Omental fat pad (tissue), 4 donors: ENCODE results near the gene IFIT2. TPM values are rescaled to one million over a fixed set of nuclear protein-coding genes. Genes with fewer than 3 reads are reported as not detected.

ENCODE experiments used
- ATAC-seq: fragments of 150-250 bp; one replicate; pipeline ENCODE4 v1.9.1; 2016; ENCODE audit warnings: mild to moderate bottlenecking, moderate library complexity; ENCODE audit not compliant: low FRiP score
- DNase-seq: peaks from one replicate; pipeline ENCODE4 v3.0.0-alpha.2; 2019; ENCODE audit warnings: low spot score
- CTCF ChIP-seq, 3 donors: fragments of 450-650 bp; IDR thresholded peaks; one replicate each; pipeline ENCODE4 v1.5.1; 2016 to 2017; ENCODE audit warnings: antibody characterized with exemption in 3 of 3, mild to moderate bottlenecking in 3 of 3, moderate library complexity in 2 of 3
- total RNA-seq, 4 donors: library from RNA; depleted of rRNA; stranded (reverse); fragments of >200 nt; gene quantifications; one replicate each; pipeline ENCODE4 v1.1.0, GENCODE V29; 2016

The IFIT2 gene
- total RNA-seq, 4 donors from 2014 or later = 2.3 to 17.0 (median 3.4) TPM

GRCh38 chr10:89294721-89295239 lies 7.1 kb upstream of the IFIT2 start:
- DNase-seq = no peak
- no peak for TF ChIP-seq CTCF (IDR thresholded peaks at IDR 0.05)
- ATAC-seq = no peak

GRCh38 chr10:89295597-89295996 lies 6.2 kb upstream of the IFIT2 start:
- DNase-seq = no peak
- no peak for TF ChIP-seq CTCF (IDR thresholded peaks at IDR 0.05)
- ATAC-seq = peak; percentile 89

GRCh38 chr10:89296220-89296648 lies 5.6 kb upstream of the IFIT2 start:
- DNase-seq (no peak), ATAC-seq (peak; percentile 41)
- no peak for TF ChIP-seq CTCF (IDR thresholded peaks at IDR 0.05)

- no peak for DNase-seq
- no peak for ATAC-seq
- no peak for TF ChIP-seq CTCF (IDR thresholded peaks at IDR 0.05)
Observed at GRCh38 chr10:89297356-89297755, 4.5 kb upstream of the IFIT2 start.

GRCh38 chr10:89297791-89298190 lies 4.1 kb upstream of the IFIT2 start:
- no peak for DNase-seq
- no peak for TF ChIP-seq CTCF (IDR thresholded peaks at IDR 0.05)

GRCh38 chr10:89299031-89299430 lies 2.8 kb upstream of the IFIT2 start:
- no peak for ATAC-seq
- TF ChIP-seq CTCF (IDR thresholded peaks at IDR 0.05) = no peak
- no peak for DNase-seq

More at GRCh38 chr10:89297791-89298190, 4.1 kb upstream of the IFIT2 start:
- no peak for ATAC-seq

GRCh38 chr10:89301232-89301631 lies 614 bp upstream of the IFIT2 start:
- TF ChIP-seq CTCF (IDR thresholded peaks at IDR 0.05) = no peak
- ATAC-seq (peak; percentile 29), DNase-seq (no peak)
